SK-N-MC (cell line): Measurements from ENCODE around the gene MXRA8.

Source experiments
- DNase-seq: peaks from one replicate; pipeline ENCODE4 v3.0.0-alpha.2; 2011; ENCODE audit warnings: low read depth, low spot score
- H3K27ac ChIP-seq: fragments of 200-600 bp; sonication (generic); 2 replicates; pipeline ENCODE4 v1.5.1; 2016; ENCODE audit warnings: mixed run types
- H3K36me3 ChIP-seq: fragments of 200-600 bp; sonication (generic); 2 replicates; pipeline ENCODE4 v1.6.1; 2017; ENCODE audit warnings: antibody characterized with exemption, low read length, mixed read lengths; ENCODE audit not compliant: insufficient read depth
- H3K4me3 ChIP-seq: fragments of 200-600 bp; sonication (generic); 2 replicates; pipeline ENCODE4 v1.5.1; 2016
- H3K9ac ChIP-seq: fragments of 200-600 bp; sonication (generic); 2 replicates; pipeline ENCODE4 v1.8.0; 2017; ENCODE audit warnings: mixed run types, mixed read lengths; ENCODE audit not compliant: insufficient read length
- H3K9me3 ChIP-seq: fragments of 200-600 bp; sonication (generic); 2 replicates; pipeline ENCODE4 v1.6.1; 2017; ENCODE audit warnings: low read depth, mild to moderate bottlenecking, antibody characterized with exemption, low read length, moderate library complexity, mixed read lengths
- EZH2 ChIP-seq: fragments of 200-600 bp; sonication (generic); IDR thresholded peaks from one replicate; pipeline ENCODE4 v1.6.1; 2017; ENCODE audit warnings: antibody characterized with exemption
- FOXP2 ChIP-seq: optimal IDR thresholded peaks from 2 replicates; pipeline ENCODE3; 2011; ENCODE audit warnings: mild to moderate bottlenecking, moderate library complexity; ENCODE audit not compliant: insufficient read depth; ENCODE audit errors: extremely low read length, control extremely low read depth
- POLR2AphosphoS5 ChIP-seq: IDR thresholded peaks from 2 replicates; pipeline ENCODE4 v1.6.1; 2012; ENCODE audit warnings: mild to moderate bottlenecking, low read depth, low read length, borderline replicate concordance

Gene MXRA8

DNA sequence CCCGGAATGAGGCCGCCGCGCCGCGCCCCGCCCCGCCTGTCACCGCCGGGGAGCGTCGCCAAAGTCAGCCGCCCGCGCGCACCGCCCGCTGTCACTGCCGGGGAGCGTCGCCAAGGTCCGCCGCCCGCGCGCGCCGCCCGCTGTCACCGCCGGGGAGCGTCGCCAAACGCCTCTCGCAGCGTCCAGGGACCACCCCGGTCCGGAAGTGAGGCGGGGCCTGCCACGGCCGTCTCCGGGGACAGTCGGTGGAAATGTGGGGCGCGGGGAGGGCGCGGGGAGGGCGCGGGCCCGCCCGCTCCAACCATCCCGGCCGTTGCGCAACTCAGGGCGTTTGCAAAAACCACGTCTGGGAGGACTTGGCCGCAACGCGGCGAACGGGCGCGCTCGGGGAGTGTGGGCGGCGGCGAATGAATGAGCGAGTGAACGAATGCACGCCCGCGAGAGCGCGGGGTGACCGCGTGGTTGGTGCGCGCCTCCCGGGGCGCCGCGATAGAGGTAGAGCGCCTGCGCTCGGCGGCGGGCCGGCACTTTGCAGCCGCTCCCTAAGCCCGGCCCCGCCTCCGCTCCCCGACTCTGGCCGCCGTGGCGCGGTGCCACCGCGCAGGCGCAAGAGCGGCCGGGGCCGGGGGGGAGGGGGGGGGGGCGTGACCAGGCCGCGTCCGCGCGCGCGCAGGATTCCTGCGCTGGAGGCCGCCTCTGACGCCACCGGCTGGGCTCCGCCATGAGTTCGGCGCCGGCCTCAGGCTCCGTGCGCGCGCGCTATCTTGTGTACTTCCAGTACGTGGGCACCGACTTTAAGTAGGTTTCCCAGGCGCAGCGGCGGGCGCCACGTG is 50.2 kb downstream of the MXRA8 start, which contains the start of the genes ACAP3 and PUSL1:
Gene ACAP3, minus strand, starts transcription at position 8 of the 833 bp plus-strand sequence. CDS start 115 bp downstream, outside the sequence.
Gene PUSL1, plus strand, starts transcription at position 675 of the 833 bp plus-strand sequence. Its CDS starts 47 bp downstream, at position 722.
- H3K36me3 ChIP-seq: peaks cover 20% of the 10 kb centered on the region; the same call in 1 of the 2 replicates
- H3K9ac ChIP-seq: peak within 1 kb of the TSS; percentile 79
- peak within 1 kb of the TSS; percentile 85 for H3K4me3 ChIP-seq
- TF ChIP-seq POLR2AphosphoS5: peak; percentile 76; the same call in 1 of the 2 replicates
- no peak for TF ChIP-seq EZH2
- peak; percentile 65 for DNase-seq
- no peaks in the 10 kb centered on the region for H3K9me3 ChIP-seq
- H3K27ac ChIP-seq: peak within 1 kb of the TSS; percentile 91

DNA sequence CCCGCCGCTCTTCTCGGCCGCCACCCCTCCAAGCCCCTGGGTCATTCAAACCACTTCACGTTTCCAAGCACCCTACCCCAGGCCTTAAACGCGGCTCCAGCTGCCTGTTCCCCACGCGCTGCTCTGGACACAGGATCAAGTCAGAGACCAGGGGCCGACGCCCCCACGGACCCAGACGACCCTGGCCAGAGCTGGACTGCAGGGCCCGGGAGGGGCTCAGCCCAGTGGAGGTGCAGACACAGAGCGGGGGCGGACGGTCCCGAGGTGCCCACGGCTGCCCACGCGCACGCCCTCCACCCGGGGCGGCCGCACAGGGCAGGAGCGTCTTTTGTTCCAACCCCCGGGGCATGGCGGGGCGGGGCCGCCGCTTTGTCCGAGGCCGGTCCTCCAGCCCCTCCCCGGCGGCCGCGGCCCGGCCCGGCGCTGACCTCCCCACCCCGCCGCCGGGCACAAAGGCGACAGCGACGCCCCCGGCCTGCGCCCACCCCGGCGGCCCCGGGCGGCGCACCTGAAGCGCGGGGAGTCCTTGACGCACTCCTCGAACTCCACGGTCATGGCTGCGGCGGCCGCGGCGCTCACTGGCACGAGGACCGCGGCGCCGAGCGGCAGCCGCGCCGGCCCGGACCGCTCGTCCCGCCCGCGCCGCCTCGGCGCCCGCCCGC is 51.0 kb downstream of the MXRA8 start:
- DNase-seq: no peak

DNA sequence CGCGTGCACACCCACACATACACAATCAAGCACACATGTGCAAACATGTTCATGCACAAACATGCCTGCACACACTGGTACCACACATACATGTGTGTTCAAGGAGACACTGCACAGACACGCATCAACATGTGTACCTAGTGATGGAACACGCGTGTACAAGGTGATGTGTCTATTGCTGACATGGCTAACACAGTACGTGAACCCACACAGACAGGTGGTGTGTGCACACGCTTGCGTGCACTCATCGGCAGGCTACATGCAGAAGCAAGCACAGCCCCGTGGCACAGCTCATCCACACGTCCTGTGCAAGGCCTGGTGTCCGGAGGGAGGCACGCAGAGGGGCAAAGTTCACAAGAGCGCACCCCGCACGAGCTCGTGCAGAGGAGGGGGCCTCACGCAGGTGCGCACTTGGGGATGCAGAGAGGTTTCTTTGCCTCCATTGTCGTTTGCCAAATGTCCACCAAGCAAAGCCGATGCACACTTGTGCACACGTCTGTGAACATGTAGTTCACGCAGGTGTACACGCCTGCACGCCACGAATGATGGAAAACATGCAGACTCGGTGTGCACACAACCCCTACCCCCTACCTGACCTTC is 51.6 kb downstream of the MXRA8 start:
- DNase-seq: no peak
- Histone ChIP-seq H3K27ac (no peak overlapping the region; the same call in 1 of the 2 replicates), H3K4me3 (peak overlapping the region; percentile 85), H3K9me3 (no peaks in the 10 kb centered on the region), H3K36me3 (peaks cover 10% of the 10 kb centered on the region; the same call in 1 of the 2 replicates), H3K9ac (peak overlapping the region; percentile 75)
- TF ChIP-seq EZH2: no peak
- TF ChIP-seq POLR2AphosphoS5: no peak
- TF ChIP-seq FOXP2: no peak

More for the DNA sequence above, 51.0 kb downstream of the MXRA8 start:
- no peak for TF ChIP-seq EZH2
- no peak for TF ChIP-seq FOXP2
- no peak for TF ChIP-seq POLR2AphosphoS5
- H3K9ac ChIP-seq: peak overlapping the region; percentile 75
- no peaks in the 10 kb centered on the region for H3K9me3 ChIP-seq
- peaks cover 13% of the 10 kb centered on the region; the same call in 1 of the 2 replicates for H3K36me3 ChIP-seq
- peak overlapping the region; percentile 62; the same call in 1 of the 2 replicates for H3K27ac ChIP-seq
- peak overlapping the region; percentile 85 for H3K4me3 ChIP-seq

DNA sequence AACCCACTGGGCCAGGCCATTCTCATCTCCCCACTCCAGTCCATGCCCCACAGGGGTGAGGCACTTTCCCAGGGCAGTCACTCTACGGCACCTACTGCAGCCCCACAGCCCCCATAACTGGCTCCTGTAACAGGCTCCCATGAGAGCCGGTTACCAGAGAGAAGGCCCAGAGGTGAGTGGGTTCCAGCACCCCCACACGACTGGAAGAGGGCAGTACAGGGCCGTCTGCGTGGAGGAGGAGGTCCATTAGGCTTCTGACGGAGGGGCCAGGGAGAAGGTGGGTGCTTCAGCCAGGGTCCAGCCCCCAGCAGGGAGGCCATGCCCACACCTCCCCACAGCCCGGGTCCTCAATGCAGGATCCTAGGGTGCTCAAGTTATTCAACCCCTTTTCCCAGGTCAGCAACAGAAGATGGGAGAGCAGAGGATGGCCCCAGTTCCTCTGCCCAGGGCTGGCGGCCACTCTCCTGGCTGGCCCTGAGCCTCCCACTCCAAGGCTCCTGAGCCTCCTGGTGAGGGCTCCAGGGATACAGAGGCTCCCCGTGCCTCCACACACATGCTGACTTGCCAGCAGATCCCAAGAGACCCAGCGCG is 52.2 kb downstream of the MXRA8 start:
- Histone ChIP-seq H3K9ac (peak overlapping the region; percentile 66), H3K36me3 (peaks cover 4% of the 10 kb centered on the region; the same call in 1 of the 2 replicates), H3K9me3 (no peaks in the 10 kb centered on the region), H3K4me3 (peak overlapping the region; percentile 85), H3K27ac (peak overlapping the region; percentile 80)
- no peak for DNase-seq
- TF ChIP-seq FOXP2: no peak
- no peak for TF ChIP-seq POLR2AphosphoS5
- no peak for TF ChIP-seq EZH2

DNA sequence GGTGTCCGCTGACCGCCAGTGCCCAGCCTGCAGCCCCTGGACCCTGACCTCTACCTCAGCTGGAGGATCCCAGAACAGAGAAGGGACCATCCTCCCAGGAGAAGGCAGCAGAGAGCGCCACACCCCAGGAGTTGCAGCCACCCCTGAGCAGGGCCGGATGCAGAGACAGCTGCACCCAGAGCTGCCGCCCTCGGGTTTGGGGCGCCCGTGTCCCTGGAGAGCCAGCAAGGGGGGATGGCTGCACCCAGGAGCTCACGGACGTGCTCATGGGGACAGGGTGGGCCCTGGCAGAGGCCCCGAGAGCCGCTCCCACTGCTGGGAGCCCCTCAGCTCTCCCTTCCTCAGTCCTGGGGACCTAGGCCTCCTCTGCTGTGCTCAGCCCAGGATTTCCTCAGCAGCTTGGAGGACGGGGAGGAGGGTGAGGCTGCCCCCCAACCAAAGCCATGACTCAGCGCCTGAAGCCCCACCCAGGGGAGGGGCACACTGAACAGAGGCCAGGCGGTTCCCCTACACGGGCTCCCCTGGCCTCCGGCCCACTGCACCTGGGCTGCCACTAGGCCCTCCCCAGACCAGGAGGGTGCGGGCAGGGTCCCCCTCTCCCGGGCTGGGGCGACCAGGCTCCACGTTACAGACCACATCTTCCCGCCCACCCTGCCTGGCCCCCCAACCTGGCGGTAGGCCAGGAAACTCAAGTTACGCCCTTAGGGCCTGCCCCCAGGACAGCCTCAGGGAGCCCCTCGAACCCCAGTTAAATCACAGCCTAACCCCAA is 52.9 kb downstream of the MXRA8 start:
- H3K27ac ChIP-seq: peak overlapping the region; percentile 80
- peak overlapping the region; percentile 85 for H3K4me3 ChIP-seq
- no peaks in the 10 kb centered on the region; the same call in 1 of the 2 replicates for H3K36me3 ChIP-seq
- no peaks in the 10 kb centered on the region for H3K9me3 ChIP-seq
- H3K9ac ChIP-seq: peak overlapping the region; percentile 66
- DNase-seq: no peak
- TF ChIP-seq POLR2AphosphoS5 (peak; percentile 38; the same call in 1 of the 2 replicates), FOXP2 (no peak)

DNA sequence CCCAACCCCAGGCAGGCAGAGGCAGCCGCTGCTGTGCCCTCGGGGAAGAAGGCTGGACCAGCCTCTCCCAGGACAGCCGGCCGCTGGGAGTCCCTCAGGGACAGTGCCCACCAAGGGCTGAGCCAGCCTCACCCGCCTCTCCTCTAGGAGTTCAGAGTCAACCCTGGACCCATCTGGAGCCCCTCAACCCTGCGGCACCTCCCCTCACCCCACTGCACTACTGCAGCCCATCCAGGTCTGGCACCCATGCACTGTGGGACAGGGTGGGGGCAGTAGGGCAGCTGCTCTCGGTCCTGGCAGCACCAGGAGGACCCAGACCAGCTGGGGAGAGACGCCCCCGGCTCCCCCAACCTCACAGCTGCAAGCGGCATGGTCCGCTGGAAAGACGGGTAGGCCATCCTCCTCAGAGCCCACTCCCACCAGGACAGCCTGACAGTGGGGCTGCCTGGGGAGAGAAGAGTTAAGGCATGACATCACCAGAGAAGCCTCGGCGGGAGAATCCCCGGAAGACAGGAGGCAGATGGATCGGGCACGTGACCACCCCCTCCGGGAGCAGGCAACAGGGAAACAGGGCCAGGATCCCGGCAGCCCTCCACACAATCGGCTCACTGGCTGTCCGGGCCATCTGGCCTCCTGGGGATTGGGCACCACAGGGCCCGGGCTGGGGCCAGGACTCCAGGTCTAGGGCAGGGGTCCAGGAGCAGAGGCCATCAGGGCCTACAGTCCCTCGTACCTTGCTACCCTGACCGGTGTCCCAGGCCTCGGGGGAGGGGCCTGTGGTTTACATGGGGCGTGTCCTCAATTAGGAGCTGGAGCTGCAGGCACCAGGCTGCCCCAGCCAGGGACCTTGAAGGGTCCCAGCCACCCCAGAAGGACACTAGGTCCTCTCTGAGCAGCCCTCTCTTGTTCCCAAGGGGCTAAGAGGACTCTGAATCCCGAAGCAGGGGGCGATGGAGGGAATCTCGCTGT is 53.7 kb downstream of the MXRA8 start:
- TF ChIP-seq FOXP2 (no peak), POLR2AphosphoS5 (peak; percentile 62; the same call in 1 of the 2 replicates)
- DNase-seq: peak; percentile 61
- peak overlapping the region; percentile 80 for H3K27ac ChIP-seq
- H3K4me3 ChIP-seq: peak overlapping the region; percentile 85
- no peaks in the 10 kb centered on the region for H3K36me3 ChIP-seq
- H3K9me3 ChIP-seq: no peaks in the 10 kb centered on the region
- H3K9ac ChIP-seq: peak overlapping the region; percentile 66
